Transverse colon (tissue), 4 donors: Measurements from ENCODE around the gene BEST2. TPM values are rescaled to one million over a fixed set of nuclear protein-coding genes. Genes with fewer than 3 reads are reported as not detected.

Experiments
- DNase-seq: peaks from one replicate; pipeline ENCODE4 v3.0.0-alpha.2; 2019
- H3K27ac ChIP-seq, 4 donors: fragments of 200-600 bp; sonication (generic); 2 replicates each; pipeline ENCODE4 v1.5.1; 2016 to 2018; ENCODE audit warnings: inconsistent platforms in 4 of 4
- H3K27me3 ChIP-seq: fragments of 200-600 bp; sonication (generic); 2 replicates; pipeline ENCODE4 v1.5.1; 2017; ENCODE audit warnings: inconsistent platforms
- H3K36me3 ChIP-seq, 4 donors: fragments of 200-600 bp; sonication (generic); 2 replicates each; pipeline ENCODE4 v1.5.1; 2017 to 2019; ENCODE audit warnings: inconsistent platforms in 4 of 4
- H3K4me1 ChIP-seq, 4 donors: fragments of 200-600 bp; sonication (generic); 2 replicates each; pipeline ENCODE4 v1.5.1; 2017 to 2020; ENCODE audit warnings: inconsistent platforms in 4 of 4
- H3K4me3 ChIP-seq, 4 donors: fragments of 200-600 bp; sonication (generic); 1 replicate in 1 of 4; 2 replicates in 3 of 4; pipeline versions ENCODE4 v1.5.1 to v1.6.1; 2017 to 2019; ENCODE audit warnings: inconsistent platforms in 4 of 4
- H3K9me3 ChIP-seq, 2 donors: fragments of 200-600 bp; sonication (generic); 2 replicates each; pipeline ENCODE4 v1.5.1; 2017 to 2019; ENCODE audit warnings: inconsistent platforms in 2 of 2
- EP300 ChIP-seq: sonication (generic); formaldehyde crosslinking; IDR thresholded peaks from one replicate; pipeline ENCODE4 v1.6.1; 2017; ENCODE audit warnings: antibody characterized with exemption, low read depth
- POLR2A ChIP-seq: fragments of 450-650 bp; IDR thresholded peaks from one replicate; pipeline ENCODE4 v1.6.1; 2016; ENCODE audit warnings: antibody characterized with exemption, mild to moderate bottlenecking, moderate library complexity
- POLR2AphosphoS5 ChIP-seq, 3 donors: sonication (generic); formaldehyde crosslinking; IDR thresholded peaks; one replicate each; pipeline ENCODE4 v1.6.1; 2016; ENCODE audit warnings: antibody characterized with exemption in 3 of 3
- WGBS, 2 donors: methylation state at CpG; one replicate each; pipeline ENCODE4 v1.1.5; 2018; ENCODE audit warnings: low coverage in 1 of 2; 5-methylcytosine and 5-hydroxymethylcytosine counted together
- in situ Hi-C, 4 donors: fragments of 200-750 bp; cut with MboI; loops; one replicate each; pipeline versions ENCODE4 v1.15.0 to v1.15.1; 2017; ENCODE audit warnings: low sequenced_read_pairs in 3 of 4, low pct_ligation_motif_present in 1 of 4, low pct_unique_long_range_greater_than_20kb in 1 of 4
- intact Hi-C: fragments of 100-400 bp; cut with DNase I; formaldehyde crosslinking; loops from one replicate; pipeline ENCODE4 v1.15.1; 2023; ENCODE audit warnings: low total_unique reads
- total RNA-seq, 4 donors: library from RNA; depleted of rRNA; stranded (reverse); fragments of >200 nt; gene quantifications; one replicate each; pipeline ENCODE4 v1.1.0, GENCODE V29; 2016
- TF ChIP-seq, protein P1 (sequence below), 5 experiments: fragments of 200-600 bp in 3 of 5; fragments of 450-650 bp in 2 of 5; sonication (generic) in 3 of 5; IDR thresholded peaks; 1 replicate in 2 of 5; 2 replicates in 3 of 5; pipeline ENCODE4 v1.5.1; 2016 to 2017; ENCODE audit warnings: antibody characterized with exemption in 5 of 5, inconsistent platforms in 3 of 5, mild to moderate bottlenecking in 2 of 5, moderate library complexity in 1 of 5

The BEST2 gene
- total RNA-seq, 4 donors from 2014 or later: 121 to 325 (median 141) TPM

DNA sequence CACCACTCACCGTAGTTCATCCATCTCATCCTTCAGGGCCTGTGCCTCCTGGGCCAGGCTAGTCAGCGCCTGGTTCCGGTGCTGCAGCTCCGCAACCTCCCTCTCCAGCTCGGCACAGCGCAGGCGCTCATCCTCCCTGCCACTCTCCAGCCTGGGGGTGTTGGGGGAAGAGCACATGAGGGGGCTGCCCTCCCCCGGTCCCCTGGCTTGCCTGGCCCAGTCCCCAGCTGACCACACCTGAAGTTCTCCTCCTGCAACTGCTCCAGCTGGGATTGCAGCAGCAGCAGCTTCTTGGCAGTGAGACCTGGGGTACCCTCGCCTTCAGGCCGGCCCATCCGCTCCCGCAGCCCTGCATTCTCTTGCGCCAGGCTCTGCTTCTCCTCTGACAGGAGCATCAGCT is 19.3 kb downstream of the BEST2 start:
- in situ Hi-C loops (no loop called here), intact Hi-C loops (no loop called here)
- Histone ChIP-seq H3K27me3 (no peaks in the 10 kb centered on the region), H3K27ac (no peak overlapping the region), H3K36me3 (no peaks in the 10 kb centered on the region), H3K9me3 (no peaks in the 10 kb centered on the region), H3K4me3 (no peak overlapping the region), H3K4me1 (peaks cover 0 to 22% (median 15%) of the 10 kb centered on the region in 4 donors)
- WGBS, 2 donors: 98% methylated on average over 8 of the region's 13 CpGs; no CpG with 5 or more reads in 1 of the 2 donors
- DNase-seq: no peak
- TF ChIP-seq POLR2A (no peak), EP300 (no peak), POLR2AphosphoS5 (IDR thresholded peaks at IDR 0.05) (no peak)
- TF ChIP-seq, protein P1, sequence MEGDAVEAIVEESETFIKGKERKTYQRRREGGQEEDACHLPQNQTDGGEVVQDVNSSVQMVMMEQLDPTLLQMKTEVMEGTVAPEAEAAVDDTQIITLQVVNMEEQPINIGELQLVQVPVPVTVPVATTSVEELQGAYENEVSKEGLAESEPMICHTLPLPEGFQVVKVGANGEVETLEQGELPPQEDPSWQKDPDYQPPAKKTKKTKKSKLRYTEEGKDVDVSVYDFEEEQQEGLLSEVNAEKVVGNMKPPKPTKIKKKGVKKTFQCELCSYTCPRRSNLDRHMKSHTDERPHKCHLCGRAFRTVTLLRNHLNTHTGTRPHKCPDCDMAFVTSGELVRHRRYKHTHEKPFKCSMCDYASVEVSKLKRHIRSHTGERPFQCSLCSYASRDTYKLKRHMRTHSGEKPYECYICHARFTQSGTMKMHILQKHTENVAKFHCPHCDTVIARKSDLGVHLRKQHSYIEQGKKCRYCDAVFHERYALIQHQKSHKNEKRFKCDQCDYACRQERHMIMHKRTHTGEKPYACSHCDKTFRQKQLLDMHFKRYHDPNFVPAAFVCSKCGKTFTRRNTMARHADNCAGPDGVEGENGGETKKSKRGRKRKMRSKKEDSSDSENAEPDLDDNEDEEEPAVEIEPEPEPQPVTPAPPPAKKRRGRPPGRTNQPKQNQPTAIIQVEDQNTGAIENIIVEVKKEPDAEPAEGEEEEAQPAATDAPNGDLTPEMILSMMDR (IDR thresholded peaks at IDR 0.05): no peak

DNA sequence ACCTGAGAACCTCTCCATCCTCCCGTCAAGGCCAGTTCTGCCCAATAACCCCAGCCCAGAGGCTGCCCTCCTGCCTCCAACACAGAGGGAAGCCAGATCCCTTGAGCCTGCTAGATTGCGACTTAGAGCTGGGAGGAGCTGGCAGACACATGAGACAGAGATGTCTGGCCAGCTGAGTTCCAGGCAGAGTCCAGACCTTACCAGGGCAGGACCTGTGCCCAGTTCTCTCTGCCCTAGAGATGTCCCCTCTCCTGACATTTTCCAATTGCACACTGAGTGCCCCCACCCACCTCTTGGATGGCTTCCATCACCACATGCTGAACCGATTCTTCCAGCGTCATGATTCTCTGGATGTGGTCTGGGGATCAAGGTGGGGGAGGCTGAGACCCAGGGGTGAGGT is 20.7 kb downstream of the BEST2 start:
- DNase-seq: no peak
- in situ Hi-C loops: no loop called here
- no peak overlapping the region for H3K4me3 ChIP-seq
- no peaks in the 10 kb centered on the region for H3K36me3 ChIP-seq
- H3K27me3 ChIP-seq: no peaks in the 10 kb centered on the region
- intact Hi-C loops: no loop called here
- no peak for TF ChIP-seq POLR2A
- no peak for TF ChIP-seq EP300
- TF ChIP-seq, protein P1 (IDR thresholded peaks at IDR 0.05): no peak
- TF ChIP-seq POLR2AphosphoS5 (IDR thresholded peaks at IDR 0.05): no peak
- no peaks in the 10 kb centered on the region for H3K9me3 ChIP-seq
- peaks cover 3 to 34% (median 17%) of the 10 kb centered on the region in 4 donors for H3K4me1 ChIP-seq
- 84% methylated on average over 4 of the region's 4 CpGs; no CpG with 5 or more reads in 1 of the 2 donors for WGBS, 2 donors
- no peak overlapping the region for H3K27ac ChIP-seq

DNA sequence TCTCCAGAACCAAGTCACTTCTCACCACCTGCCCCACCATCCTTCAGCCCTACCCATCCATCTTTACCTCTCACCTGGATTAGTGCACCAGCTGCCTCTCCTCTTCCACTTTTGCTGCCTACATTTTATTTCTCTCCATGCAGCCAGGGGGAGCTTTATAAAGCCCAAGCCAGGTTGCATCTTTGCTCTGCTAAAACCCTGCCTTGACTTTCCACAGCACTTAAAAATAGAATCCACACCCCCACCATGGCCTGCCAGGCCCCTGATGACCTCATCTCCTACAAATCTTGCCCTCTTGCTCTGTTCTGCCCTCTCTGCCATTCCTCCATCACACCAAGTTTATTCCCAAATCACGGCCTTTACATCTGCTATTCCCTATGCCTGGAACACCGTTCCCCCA is 22.0 kb downstream of the BEST2 start:
- no peak overlapping the region for H3K4me3 ChIP-seq
- 82 to 92% methylated on average over 2 of the region's 2 CpGs for WGBS, 2 donors
- no peaks in the 10 kb centered on the region for H3K36me3 ChIP-seq
- no peak for DNase-seq
- intact Hi-C loops (no loop called here), in situ Hi-C loops (no loop called here)
- H3K4me1 ChIP-seq: peaks cover 6 to 39% (median 24%) of the 10 kb centered on the region in 4 donors
- no peak overlapping the region for H3K27ac ChIP-seq
- no peak for TF ChIP-seq POLR2A
- TF ChIP-seq, protein P1 (IDR thresholded peaks at IDR 0.05): no peak
- H3K9me3 ChIP-seq: no peaks in the 10 kb centered on the region
- no peaks in the 10 kb centered on the region for H3K27me3 ChIP-seq

DNA sequence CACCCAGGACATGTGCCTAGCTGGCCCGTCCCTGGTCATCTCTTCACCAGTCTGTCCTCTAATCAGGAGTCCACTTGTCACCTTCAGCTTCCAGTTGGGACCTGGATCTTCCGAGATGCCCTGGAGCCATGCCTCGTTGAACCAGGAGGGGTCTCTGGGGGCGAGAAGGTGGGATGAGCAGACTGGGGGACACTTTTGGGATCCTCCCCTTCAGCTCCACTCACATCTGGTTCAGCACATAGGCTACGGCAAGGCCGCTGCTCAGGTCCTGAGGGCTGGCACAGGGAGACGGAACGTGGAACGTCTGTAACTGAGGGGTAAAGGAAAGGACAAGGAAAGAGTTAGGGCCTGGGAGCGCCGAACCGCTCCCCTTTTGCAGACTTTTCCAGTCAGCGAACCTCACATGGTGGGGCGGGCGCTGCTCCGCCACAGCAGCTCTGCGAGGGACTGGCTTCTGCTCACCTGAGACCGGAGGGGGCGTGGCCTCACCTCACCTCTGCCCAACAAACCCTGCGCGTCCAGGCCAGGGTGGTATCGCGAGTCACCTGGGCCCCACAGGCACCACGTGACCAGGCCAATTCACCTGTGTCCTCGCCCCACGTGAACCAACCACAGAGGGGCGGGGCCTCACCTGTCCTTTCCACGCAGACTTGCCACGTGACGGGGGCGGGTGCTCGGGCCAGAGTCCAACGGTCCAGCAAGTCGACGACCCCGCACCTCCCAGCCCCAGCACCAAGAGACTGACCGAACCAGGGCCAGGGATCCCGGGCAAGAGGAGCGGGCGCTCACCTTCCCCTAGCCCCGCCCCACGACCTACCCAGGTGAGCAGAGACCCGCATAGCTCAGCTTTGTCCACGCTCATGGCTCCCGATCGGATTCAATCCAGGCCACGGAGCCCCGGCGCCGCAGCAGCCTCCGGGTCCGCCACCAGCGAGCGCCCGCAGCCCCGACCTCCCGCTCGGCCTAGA is 23.3 kb downstream of the BEST2 start, which contains the start of gene HOOK2:
Gene HOOK2, minus strand, starts transcription at position 965 of the 968 bp plus-strand sequence. Its CDS starts 103 bp downstream, at position 862.
- Histone ChIP-seq H3K27ac (peak within 1 kb of the TSS; percentile 91 to 94 (median 94)), H3K4me3 (peak within 1 kb of the TSS; percentile 47 to 66 (median 56)), H3K9me3 (no peaks in the 10 kb centered on the region), H3K27me3 (no peaks in the 10 kb centered on the region), H3K4me1 (peaks cover 12 to 51% (median 35%) of the 10 kb centered on the region in 4 donors), H3K36me3 (no peaks in the 10 kb centered on the region)
- 17 to 27% methylated on average over 3 to 49 of the region's 58 CpGs for WGBS, 2 donors
- in situ Hi-C loops: no loop called here
- peak; percentile 97 for DNase-seq
- no peak for TF ChIP-seq EP300
- peak; percentile 79 for TF ChIP-seq POLR2A
- TF ChIP-seq, protein P1 (IDR thresholded peaks at IDR 0.05): no peak
- peak; percentile 52 to 80 (median 69) for TF ChIP-seq POLR2AphosphoS5 (IDR thresholded peaks at IDR 0.05)
- intact Hi-C loops: no loop called here
